GM21723 (cell line): ENCODE data around the gene UMODL1.
"Not testable (repeated sequence)": the region's sequence is repeated elsewhere in the genome, so short reads cannot be mapped to it uniquely, and the experiment has no call there.

Experiments used
- ATAC-seq: cut with Tn5 transposase; IDR thresholded peaks from one replicate; pipeline ENCODE4 v1.9.1; 2021; ENCODE audit warnings: mild to moderate bottlenecking, moderate library complexity; ENCODE audit not compliant: unreplicated experiment

UMODL1 gene

DNA sequence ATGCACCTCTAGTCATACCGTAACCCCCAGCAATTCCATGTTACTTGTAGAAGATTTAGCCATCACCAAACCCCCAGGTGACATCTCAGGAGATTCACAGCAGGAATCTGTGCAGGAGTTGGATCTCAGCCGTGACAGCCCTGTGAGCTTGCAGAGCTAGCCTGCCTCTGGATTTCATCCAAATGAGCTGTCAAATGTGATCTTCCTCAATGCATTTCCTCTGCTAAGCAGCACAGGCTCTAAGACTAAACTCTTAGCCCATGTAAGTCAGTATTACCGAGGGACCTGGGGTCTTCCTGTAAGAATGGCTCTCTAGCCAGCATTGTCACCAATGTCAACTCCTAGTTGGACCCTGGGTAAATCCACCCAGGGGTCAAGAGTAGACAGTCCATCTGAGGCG is 41.7 kb downstream of the UMODL1 start:
- ATAC-seq: no peak

DNA sequence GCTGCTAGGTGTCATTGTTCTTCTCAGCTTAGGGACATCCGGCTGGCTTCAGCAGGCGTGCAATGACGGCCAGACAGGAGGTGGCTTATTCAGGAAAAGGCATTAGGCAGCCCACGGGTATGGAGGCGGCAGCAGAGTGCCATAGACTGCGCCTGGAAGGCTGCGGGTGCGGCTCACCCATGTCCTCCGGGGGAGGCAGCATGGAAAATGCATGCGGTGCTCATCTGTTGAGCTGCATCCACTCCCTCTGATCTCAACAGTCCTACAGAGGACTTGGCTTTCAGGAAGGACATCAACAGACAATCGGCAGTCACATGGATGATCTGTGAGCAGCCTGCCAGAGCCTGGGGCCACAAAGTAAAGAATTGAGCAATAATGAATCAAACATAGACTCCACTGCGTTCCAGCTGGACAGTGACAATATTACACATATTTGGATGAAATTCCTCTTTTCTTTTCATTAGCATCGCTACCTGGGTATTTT is 42.9 kb downstream of the UMODL1 start:
- no peak for ATAC-seq

DNA sequence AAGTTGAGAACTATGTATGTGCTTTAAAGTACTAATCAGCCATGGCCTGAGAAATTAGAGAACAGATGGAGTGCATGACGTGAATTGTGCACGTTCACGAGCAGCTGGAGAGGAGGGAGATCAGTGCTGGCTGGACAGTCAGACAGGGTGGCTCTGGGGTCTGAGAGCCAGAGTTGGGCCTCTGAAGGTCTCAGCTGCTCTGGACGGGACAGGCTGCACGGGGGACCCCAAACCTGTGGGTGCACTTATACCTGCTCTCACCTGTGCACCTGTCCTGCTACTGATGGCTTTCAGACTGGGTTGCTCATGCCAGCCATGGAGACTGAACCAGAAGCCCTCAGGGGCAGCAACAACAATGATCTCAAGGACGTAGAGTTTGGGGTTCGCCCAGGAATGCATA is 43.5 kb downstream of the UMODL1 start:
- ATAC-seq: no peak

- ATAC-seq: no peak
Observed at GRCh38 chr21:42115136-42115683, 44.1 kb downstream of the UMODL1 start.

DNA sequence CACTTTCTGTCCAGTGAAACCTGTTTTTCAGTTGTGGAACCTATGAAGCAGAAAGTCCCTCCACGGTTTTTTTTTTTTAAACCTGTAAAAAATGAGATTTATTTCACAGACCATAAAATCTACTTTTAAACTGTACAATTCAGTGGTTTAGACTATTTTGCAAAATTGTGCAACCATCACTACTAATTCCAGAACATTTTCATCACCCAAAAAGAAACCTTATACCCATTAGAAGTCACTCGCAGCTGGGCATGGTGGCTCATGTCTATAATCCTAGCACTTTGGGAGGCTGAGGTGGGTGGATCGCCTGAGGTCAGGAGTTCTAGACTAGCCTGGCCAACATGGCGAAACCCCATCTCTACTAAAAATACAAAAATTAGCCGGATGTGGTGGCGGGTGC is 45.4 kb downstream of the UMODL1 start:
- ATAC-seq: not testable (repeated sequence)

DNA sequence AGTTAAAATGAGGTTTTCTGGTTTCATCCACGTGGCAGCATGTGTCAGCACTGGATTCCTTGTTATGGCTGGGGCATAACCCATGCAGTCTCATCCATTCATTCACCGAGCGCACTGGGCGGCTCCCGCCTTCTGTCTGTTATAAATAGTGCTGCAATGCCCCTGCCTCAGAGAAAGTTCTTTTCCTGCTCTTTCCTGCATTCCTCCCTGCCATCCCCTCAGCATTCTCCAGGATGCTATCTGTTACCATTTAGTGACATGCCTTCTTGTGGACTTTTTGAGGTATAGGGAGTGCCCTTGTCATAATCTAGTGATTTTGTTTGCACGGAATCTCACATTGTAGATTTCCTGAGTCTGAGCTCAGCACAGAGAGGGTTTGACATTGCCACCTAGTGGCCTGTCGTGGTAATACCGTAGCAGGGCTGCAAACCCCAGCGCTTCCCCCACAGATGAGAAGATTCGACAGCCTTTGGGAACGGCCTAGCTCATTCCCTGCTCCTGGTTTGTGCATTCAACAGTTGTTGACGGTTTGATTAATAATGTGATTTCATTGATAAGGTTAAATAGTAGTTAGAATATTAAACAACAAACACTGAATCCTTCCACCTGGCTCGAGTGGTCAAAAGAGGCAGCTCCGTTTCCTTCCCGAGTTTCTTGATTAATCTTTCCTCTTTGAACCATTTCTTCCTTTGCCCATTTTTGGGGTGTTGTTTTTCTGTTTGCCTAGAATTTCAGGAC is 46.3 kb downstream of the UMODL1 start:
- ATAC-seq: no peak

DNA sequence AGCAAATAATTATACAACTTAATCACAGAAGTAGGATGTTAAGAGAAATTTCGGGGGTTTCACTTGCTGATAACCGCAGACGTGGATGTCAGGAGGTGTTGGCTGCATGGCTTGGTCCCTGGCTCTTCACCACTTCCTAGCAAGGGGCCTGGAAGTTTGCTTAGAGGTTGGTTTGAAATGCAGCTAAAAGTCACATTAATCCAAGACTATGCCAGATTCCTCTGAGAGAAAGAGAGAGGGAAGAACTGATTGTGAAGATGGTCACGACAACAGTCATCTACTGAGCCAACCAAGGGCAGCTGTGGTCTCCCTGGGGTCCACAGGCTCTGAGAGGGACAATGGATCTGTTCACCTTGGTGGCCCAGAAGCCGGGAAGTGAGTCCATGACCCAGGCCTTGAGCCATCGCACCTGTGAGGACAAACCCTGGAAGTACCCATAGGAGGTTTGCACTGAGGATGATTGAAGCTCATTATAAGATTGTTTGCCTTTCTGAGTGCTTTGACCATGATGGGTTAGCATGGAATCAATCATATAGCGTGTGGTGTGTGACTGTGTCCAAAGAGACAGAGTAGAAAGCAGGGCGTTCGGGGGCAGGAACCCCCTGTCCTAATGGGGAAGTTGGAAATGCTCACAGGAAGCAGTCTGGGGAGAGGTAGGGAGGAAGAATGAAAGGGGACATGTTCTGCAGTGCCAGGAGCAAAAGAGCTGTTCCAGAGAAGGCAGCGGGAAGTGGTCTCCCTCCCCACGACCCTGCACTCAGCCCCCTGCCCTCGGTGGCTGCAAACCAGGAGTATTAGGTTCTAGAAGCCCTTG is 47.1 kb downstream of the UMODL1 start:
- ATAC-seq: no peak

GRCh38 chr21:42118901-42119300 is 47.8 kb downstream of the UMODL1 start:
- ATAC-seq: no peak

GRCh38 chr21:42120101-42120902 is 49.2 kb downstream of the UMODL1 start:
- no peak for ATAC-seq

GRCh38 chr21:42120903-42121535 is 49.9 kb downstream of the UMODL1 start:
- no peak for ATAC-seq

GRCh38 chr21:42121794-42122193 is 50.7 kb downstream of the UMODL1 start:
- ATAC-seq: no peak

- no peak for ATAC-seq
Observed at GRCh38 chr21:42122398-42122797, 51.3 kb downstream of the UMODL1 start.

GRCh38 chr21:42122808-42123207 is 51.7 kb downstream of the UMODL1 start:
- ATAC-seq: no peak

GRCh38 chr21:42123219-42123908 is 52.2 kb downstream of the UMODL1 start:
- ATAC-seq: no peak

- no peak for ATAC-seq
Observed at GRCh38 chr21:42124081-42124480, 53.0 kb downstream of the UMODL1 start.

DNA sequence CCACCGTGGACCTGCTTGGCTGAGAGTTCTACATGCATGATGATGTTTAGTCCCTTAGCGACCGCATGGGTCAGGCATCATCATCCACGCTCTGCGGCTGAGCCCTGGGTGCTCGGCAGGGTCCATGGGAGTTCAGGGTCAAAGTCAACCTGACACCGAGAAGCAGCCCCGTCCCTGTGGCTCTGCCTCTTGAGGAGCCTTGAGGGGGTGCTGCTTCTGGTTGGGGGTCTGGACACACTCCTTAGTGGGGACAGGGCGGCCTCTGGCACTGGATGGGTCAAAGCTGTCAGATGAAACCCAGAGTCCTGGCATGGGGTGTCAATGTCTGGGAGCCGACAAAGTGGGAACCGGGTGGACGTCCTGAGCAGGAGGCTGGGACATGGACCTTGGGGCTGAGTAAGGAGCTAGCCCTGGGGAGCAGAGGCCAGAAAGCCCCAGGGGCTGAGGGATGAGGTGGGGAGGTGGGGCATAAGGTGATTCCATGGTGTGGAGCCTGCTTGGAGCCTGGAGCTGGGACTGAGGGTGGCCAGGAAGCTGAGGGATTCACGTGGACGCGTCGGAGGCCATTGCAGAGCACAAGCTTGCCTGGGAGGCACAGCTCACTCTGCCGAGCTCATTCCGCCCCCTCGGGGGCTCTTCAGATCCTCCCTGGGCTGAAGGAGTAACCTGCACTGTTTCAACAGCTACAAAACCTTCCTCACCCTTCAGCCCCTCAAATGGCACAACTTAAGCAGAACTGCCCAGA is 53.9 kb downstream of the UMODL1 start:
- ATAC-seq: no peak

DNA sequence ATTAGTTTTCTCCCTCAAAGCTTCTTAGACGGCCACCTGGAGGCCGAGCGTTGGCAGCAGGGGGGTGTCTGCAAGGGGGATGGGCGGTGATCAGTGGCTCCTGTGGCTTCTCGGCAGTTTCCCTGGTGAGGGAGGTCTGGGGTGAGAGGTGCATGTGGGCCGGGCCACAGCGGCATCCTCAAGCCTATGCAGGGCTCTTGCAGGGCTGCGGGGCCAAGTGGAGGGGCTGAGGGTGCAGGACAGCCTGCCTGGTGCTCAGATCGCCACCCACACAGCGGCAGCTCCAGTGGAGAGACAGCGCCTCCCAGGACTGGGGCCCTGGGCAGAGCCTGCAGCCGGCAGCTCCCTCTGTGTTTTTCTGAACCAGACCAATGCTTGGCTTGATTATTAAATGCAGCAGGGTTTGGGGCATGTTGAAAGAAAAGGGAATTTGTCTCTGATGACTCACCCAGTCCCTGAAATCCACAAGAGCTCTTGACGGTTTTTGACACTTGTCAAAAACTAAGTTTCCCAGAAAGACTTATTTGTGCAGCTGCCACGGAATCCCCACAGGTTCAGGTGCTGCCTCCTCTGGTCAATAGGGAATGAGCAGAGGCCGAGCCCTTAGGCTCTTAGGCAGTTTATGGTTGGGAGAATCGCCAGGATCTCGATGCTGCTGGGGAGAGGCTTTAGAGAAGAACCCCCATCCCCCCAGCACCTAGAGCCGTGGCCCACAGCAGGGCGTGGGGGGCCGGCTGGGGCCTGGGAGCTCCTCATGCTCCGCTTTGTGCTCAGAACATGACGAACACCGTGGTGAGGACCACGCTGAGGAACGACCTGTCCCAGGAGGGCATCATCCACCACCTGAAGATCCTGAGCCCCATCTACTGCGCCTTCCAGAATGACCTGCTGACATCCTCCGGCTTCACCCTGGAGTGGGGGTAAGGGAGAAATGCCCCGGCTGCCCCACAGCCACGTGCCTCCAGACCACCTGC is 54.7 kb downstream of the UMODL1 start:
- no peak for ATAC-seq
